Endothelial cell of umbilical vein (primary cell): Measurements from ENCODE around the gene SLC2A14.
"Not testable (repeated sequence)": the region's sequence is repeated elsewhere in the genome, so short reads cannot be mapped to it uniquely, and the experiment has no call there.

Source experiments
- EZH2 ChIP-seq: IDR thresholded peaks from 2 replicates; pipeline ENCODE4 v1.6.1; 2012; ENCODE audit warnings: borderline replicate concordance, low read depth, mild to moderate bottlenecking, moderate library complexity, low read length, inconsistent platforms; ENCODE audit not compliant: severe bottlenecking
- POLR2A ChIP-seq: IDR thresholded peaks from 2 replicates; pipeline ENCODE4 v1.6.1; 2012; ENCODE audit warnings: low read depth, mild to moderate bottlenecking, control low read depth, low read length
- TF ChIP-seq, protein P1 (sequence below), 2 donors: IDR thresholded peaks; 1 replicate in 1 of 2; 2 replicates in 1 of 2; pipeline ENCODE4 v1.5.1; 2011; ENCODE audit warnings: low read length in 2 of 2, mild to moderate bottlenecking in 2 of 2, moderate library complexity in 2 of 2, control low read depth in 1 of 2, inconsistent platforms in 1 of 2, low read depth in 1 of 2; ENCODE audit not compliant: insufficient read depth in 1 of 2; ENCODE audit errors: extremely low read depth in 1 of 2

DNA sequence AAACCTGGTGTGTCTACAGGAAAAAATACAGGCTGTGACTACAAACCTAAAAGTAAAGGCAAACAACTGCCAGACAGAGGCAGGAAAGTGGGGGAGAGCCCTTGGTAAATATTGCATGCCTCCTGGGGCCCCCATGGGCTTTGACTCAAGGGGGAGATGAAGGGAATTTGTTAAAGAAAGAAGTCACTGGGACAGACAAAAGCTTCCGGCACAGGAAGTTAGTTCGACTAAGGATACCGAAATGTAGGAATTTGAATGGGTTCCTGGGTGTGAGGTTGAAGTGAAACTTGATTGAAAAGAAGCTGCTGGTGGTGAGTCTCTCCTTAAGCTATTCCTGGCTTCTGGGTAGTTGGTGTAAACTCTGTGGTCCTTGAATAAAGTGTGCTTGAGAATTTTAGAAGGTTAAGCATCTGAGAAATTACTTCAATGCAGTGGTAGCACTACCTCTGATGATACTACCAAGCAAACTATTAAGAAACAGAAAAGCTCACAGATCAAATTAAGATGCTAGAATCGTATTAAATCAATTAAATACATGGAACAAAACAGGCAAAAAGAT, 73.9 kb downstream of the SLC2A14 start:
- TF ChIP-seq, protein P1, sequence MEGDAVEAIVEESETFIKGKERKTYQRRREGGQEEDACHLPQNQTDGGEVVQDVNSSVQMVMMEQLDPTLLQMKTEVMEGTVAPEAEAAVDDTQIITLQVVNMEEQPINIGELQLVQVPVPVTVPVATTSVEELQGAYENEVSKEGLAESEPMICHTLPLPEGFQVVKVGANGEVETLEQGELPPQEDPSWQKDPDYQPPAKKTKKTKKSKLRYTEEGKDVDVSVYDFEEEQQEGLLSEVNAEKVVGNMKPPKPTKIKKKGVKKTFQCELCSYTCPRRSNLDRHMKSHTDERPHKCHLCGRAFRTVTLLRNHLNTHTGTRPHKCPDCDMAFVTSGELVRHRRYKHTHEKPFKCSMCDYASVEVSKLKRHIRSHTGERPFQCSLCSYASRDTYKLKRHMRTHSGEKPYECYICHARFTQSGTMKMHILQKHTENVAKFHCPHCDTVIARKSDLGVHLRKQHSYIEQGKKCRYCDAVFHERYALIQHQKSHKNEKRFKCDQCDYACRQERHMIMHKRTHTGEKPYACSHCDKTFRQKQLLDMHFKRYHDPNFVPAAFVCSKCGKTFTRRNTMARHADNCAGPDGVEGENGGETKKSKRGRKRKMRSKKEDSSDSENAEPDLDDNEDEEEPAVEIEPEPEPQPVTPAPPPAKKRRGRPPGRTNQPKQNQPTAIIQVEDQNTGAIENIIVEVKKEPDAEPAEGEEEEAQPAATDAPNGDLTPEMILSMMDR (IDR thresholded peaks at IDR 0.05; ENCODE audit: extremely low read depth in 1 of 2, insufficient read depth in 1 of 2, low read depth in 1 of 2, low read length in 2 of 2) = not testable (repeated sequence)
- TF ChIP-seq EZH2, POLR2A: not testable (repeated sequence)
